Astrocyte of the cerebellum (primary cell): Measurements from ENCODE around the gene GALNT17.

Experiments used
- DNase-seq: peaks from one replicate; pipeline ENCODE4 v3.0.0-alpha.2; 2011; ENCODE audit warnings: low read depth
- H3K4me3 ChIP-seq: 2 replicates; pipeline ENCODE4 v1.5.1; 2011; ENCODE audit warnings: mild to moderate bottlenecking, low read depth, low read length, moderate library complexity
- CTCF ChIP-seq: IDR thresholded peaks from 2 replicates; pipeline ENCODE4 v1.5.1; 2012; ENCODE audit warnings: low read length, low read depth, moderate library complexity, mild to moderate bottlenecking; ENCODE audit errors: missing control alignments
- in situ Hi-C: cut with HindIII; loops from 2 replicates; pipeline ENCODE4 v1.10.0; 2017; ENCODE audit warnings: low sequenced_read_pairs

GALNT17 gene

DNA sequence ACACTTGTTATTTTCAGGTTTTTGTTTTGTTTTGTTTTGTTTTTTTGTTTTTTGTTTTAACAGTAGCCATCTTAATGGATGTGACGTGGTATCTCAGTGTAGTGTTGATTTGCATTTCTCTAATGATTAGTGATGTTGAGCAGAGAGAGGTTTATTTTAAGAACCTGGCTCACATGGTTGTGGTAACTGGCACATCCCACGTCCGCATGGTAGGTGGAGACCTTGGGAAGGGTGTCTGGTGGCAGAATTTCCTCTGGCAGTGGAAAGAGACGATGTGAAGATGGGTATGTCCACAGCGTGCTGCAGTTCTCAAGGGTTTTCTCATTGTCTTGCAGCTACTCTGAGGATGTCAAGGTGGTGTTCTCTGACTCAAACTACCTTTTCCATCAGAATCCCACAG lies 252.2 kb downstream of the GALNT17 start:
- H3K4me3 ChIP-seq = no peak overlapping the region
- no peak for TF ChIP-seq CTCF
- in situ Hi-C loops = no loop called here
- DNase-seq = no peak

DNA sequence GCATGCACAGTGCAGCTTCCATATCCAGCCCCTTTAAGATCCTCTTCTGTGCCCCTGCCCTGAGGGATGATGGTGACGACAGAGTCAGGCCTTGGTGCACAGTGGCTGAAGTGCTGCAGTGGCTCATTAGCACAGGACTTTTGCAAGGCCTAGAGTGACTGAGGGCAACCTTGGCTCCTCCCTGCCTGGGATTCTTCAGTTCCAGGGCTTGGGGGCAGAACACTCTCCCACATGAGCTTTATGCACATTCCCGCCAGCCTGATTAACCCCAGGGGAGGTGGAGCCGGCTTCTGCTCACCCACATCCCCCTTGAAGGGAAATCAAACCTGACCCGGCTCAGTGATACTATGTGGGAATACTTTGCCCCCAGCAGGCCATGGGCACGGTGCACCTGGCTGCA lies 253.4 kb downstream of the GALNT17 start:
- TF ChIP-seq CTCF = no peak
- no peak overlapping the region for H3K4me3 ChIP-seq
- in situ Hi-C loops = no loop called here
- DNase-seq = no peak

DNA sequence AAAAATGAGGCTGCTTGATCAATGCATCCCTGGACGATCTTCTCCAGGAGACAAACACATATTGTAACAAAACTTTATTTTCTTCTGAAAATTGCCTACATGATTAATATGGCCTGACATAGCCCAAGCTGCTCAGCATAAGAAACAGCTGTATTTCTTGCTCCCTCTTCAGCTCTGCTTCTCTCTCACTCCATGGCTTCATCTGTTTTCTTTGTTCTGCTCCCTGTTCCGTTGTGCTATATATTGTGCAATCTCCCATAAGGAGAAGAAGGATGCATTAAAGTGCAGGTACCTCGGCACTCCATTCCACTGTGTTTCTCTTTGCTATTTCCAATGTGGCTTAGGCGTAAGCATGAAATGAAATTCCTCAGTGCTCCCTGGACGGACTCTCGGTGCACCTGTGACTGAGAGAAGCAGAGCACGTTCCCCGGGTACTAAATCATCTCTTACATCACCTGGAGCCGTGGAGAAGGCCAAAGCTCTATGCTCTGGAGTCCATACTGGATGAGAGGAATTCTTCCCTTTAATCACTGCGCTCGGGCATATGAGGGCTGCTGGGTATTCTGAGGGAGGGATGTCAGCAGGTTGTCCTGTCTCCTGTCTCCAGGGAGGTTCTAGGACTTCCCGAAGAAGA lies 254.3 kb downstream of the GALNT17 start:
- no peak overlapping the region for H3K4me3 ChIP-seq
- TF ChIP-seq CTCF = no peak
- in situ Hi-C loops = no loop called here
- DNase-seq = no peak

DNA sequence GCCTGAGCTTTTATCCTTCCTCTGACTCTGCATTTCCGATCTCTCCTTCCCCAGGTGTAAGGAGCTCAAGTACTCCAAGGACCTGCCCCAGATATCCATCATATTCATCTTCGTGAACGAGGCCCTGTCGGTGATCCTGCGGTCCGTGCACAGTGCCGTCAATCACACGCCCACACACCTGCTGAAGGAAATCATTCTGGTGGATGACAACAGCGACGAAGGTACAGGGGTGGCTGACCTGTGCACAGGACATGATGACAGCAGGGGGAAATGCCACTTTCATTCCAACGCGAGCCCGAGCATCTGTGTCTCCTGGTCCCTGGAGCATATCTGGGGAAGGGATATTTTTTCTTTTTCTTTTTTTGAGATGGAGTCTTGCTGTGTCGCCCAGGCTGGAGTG lies 256.2 kb downstream of the GALNT17 start:
- H3K4me3 ChIP-seq = no peak overlapping the region
- no peak for TF ChIP-seq CTCF
- no peak for DNase-seq
- in situ Hi-C loops = no loop called here

- no peak for TF ChIP-seq CTCF
- in situ Hi-C loops = no loop called here
These were observed 258.0 kb downstream of the GALNT17 start for GRCh38 chr7:71389976-71390375.

GRCh38 chr7:71393661-71394060 lies 261.7 kb downstream of the GALNT17 start:
- DNase-seq = no peak
- in situ Hi-C loops = no loop called here
- no peak for TF ChIP-seq CTCF
- no peak overlapping the region for H3K4me3 ChIP-seq

More at GRCh38 chr7:71389976-71390375, 258.0 kb downstream of the GALNT17 start:
- no peak for DNase-seq
- no peak overlapping the region for H3K4me3 ChIP-seq
